ENCODE measurements around the gene MB.

GRCh38 chr22:35604621-35605368, 12.3 kb downstream of the MB start:
- TF ChIP-seq CTCF (IDR thresholded peaks at IDR 0.05): no peak
- TF ChIP-seq POLR2A (IDR thresholded peaks at IDR 0.05): no peak
